WTC11 (cell line): ENCODE measurements around the gene UBR4. TPM values are rescaled to one million over a fixed set of nuclear protein-coding genes. Genes with fewer than 3 reads are reported as not detected.
A peak's percentile ranks its signal among the peaks of the same experiment; 100 is the strongest.

Source experiments
- ATAC-seq: fragments of 200-7000 bp; cut with Tn5 transposase; 2 replicates; pipeline ENCODE4 v1.10.0; 2021; ENCODE audit warnings: mild to moderate bottlenecking, moderate library complexity
- CTCF ChIA-PET: fragments of 300-600 bp; sonication (Branson Sonifier 250); formaldehyde crosslinking; loops from one replicate; lab custom pipeline; 2021; ENCODE audit warnings: antibody characterized with exemption; lab: Charles Lee
- POLR2A ChIA-PET: fragments of 350-600 bp; sonication (Branson Sonifier 250); formaldehyde crosslinking; loops from one replicate; lab custom pipeline; 2021; ENCODE audit warnings: antibody characterized with exemption; lab: Charles Lee
- DNase-seq: peaks from one replicate; pipeline ENCODE4 v3.0.0; 2021; ENCODE audit warnings: low spot score
- H3K27ac Mint-ChIP-seq: 2 replicates; pipeline ENCODE4 v1.8.0; 2021; ENCODE audit warnings: mixed read lengths
- H3K27me3 Mint-ChIP-seq: 2 replicates; pipeline ENCODE4 v1.8.0; 2021; ENCODE audit warnings: low read depth, mild to moderate bottlenecking, moderate library complexity, mixed read lengths
- H3K36me3 Mint-ChIP-seq: 2 replicates; pipeline ENCODE4 v1.8.0; 2021; ENCODE audit warnings: mixed read lengths
- H3K4me1 Mint-ChIP-seq: 2 replicates; pipeline ENCODE4 v1.8.0; 2022; ENCODE audit warnings: mixed read lengths
- H3K4me3 Mint-ChIP-seq: 2 replicates; pipeline ENCODE4 v1.8.0; 2021; ENCODE audit warnings: mild to moderate bottlenecking, moderate library complexity, mixed read lengths
- H3K9me3 Mint-ChIP-seq: 2 replicates; pipeline ENCODE4 v1.8.0; 2021; ENCODE audit warnings: mixed read lengths
- USF2 ChIP-seq: sonication (generic); formaldehyde crosslinking; IDR thresholded peaks from 2 replicates; pipeline ENCODE4 v1.8.1; 2023; ENCODE audit warnings: mild to moderate bottlenecking, missing genetic modification reagents, moderate library complexity
- ZNF416 ChIP-seq: fragments of 250-450 bp; sonication (Bioruptor Pico); IDR thresholded peaks from 2 replicates; pipeline ENCODE4 v1.9.0; 2021; ENCODE audit warnings: mild to moderate bottlenecking, inconsistent platforms
- total RNA-seq: library from RNA; stranded (reverse); gene quantifications from 3 replicates; pipeline ENCODE4 v1.2.3, GENCODE V29; 2021
- TF ChIP-seq, protein P1 (sequence below): sonication (generic); formaldehyde crosslinking; IDR thresholded peaks from 2 replicates; pipeline ENCODE4 v1.8.0; 2022; ENCODE audit warnings: mild to moderate bottlenecking, missing genetic modification reagents

UBR4 gene
- total RNA-seq, 1 experiment from 2014 or later, result 179 TPM

DNA sequence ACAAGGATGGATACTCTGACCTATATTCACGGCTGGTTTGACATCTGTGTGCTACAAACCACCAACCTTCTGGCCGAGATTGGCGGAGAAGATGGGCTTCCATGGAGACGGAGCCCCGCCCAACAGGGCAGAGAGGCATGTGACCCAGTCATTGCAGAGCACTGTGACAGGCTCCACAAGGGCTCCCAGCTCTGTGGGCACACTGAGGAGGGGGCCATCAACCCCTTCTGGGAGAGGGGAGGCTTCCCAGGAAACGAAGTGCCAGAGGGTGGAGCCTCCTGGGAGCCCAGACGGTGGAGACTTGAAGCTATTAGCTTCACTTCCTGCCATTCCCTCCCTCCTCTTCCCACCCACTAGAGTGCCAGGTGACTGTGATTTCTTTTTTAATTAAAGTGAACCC is 182.0 kb downstream of the UBR4 start:
- peak overlapping the region; percentile 6; the same call in 1 of the 2 replicates for H3K27ac Mint-ChIP-seq
- ATAC-seq (peak; percentile 80), DNase-seq (peak; percentile 28)

More for the DNA sequence above, 182.0 kb downstream of the UBR4 start:
- Mint-ChIP-seq H3K4me3 (no peak overlapping the region; the same call in 1 of the 2 replicates), H3K9me3 (no peaks in the 10 kb centered on the region; the same call in 1 of the 2 replicates), H3K4me1 (peaks cover 5% of the 10 kb centered on the region), H3K36me3 (no peaks in the 10 kb centered on the region), H3K27me3 (no peaks in the 10 kb centered on the region)
- POLR2A ChIA-PET, result interaction anchor here (0.7 kb wide), 1 partner anchor 879 kb away, joined by 3 read pairs; no protein-coding TSS in a partner anchor
- TF ChIP-seq, protein P1, sequence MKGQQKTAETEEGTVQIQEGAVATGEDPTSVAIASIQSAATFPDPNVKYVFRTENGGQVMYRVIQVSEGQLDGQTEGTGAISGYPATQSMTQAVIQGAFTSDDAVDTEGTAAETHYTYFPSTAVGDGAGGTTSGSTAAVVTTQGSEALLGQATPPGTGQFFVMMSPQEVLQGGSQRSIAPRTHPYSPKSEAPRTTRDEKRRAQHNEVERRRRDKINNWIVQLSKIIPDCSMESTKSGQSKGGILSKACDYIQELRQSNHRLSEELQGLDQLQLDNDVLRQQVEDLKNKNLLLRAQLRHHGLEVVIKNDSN (CRISPR knock-in tag), result peak; percentile 63; the same call in 1 of the 2 replicates
- TF ChIP-seq ZNF416 (CRISPR knock-in tag) (no peak), USF2 (peak; percentile 74)
- CTCF ChIA-PET, result interaction anchor here (1.2 to 1.3 kb wide), 2 partner anchors 19 to 121 kb away, joined by 4 to 7 read pairs; no protein-coding TSS in a partner anchor

Other genes with a start within 250 kb of the UBR4 start
- gene EMC1, start 41.3 kb upstream of the UBR4 start, total RNA-seq, result 46.5 to 53.5 TPM (median 48.6 TPM) in 3 replicates
- gene MRTO4, start 41.5 kb upstream of the UBR4 start, total RNA-seq, result 40.9 to 54.6 TPM (median 43.0 TPM) in 3 replicates
- 1.3 to 1.5 TPM (median 1.5 TPM) in 3 replicates for gene AKR7A3, start 78.5 kb upstream of the UBR4 start, total RNA-seq
- gene AKR7A2, start 101.9 kb upstream of the UBR4 start, total RNA-seq, result 43.4 to 51.6 TPM (median 50.6 TPM) in 3 replicates
- 12.8 to 14.2 TPM (median 14.1 TPM) in 3 replicates for gene SLC66A1, start 102.1 kb upstream of the UBR4 start, total RNA-seq